Heart left ventricle (tissue), 13 donors: Measurements from ENCODE around the gene RNASE8.

Experiments used
- POLR2A ChIP-seq, 2 donors: fragments of 450-650 bp; IDR thresholded peaks; one replicate each; pipeline ENCODE4 v1.6.1; 2017; ENCODE audit warnings: antibody characterized with exemption in 2 of 2, mild to moderate bottlenecking in 2 of 2, moderate library complexity in 2 of 2
- TF ChIP-seq, protein P1 (sequence below), 12 donors: fragments of 200-600 bp; sonication (generic) in 4 of 12; IDR thresholded peaks; one replicate each; pipeline versions ENCODE4 v1.5.0 to v1.8.0; 2018 to 2022; ENCODE audit warnings: antibody characterized with exemption in 12 of 12, mild to moderate bottlenecking in 5 of 12
- donor health status: ischemic (EF 13 %, LVEDD 7.1; RV severe dilation, severe dysfunction).
- donor health status: DM: no; HTN: yes; CAD: no.
- donor health status: DM: no; HTN: no; CAD: no.
- donor health status: ischemic (EF 25% LVEDD 6.9; RV normal size, moderate dysfunction).
- donor health status: ischemic (EF 25% LVEDD 5.7; RV mildly dilated, moderate dysfunction).
- donor health status: ischemic (EF 35%, LVEDD 5.7; RV mildly dilated, moderate dysfunction).
- donor health status: nonischemic (EF 11% LVEDD 7.7; RV severe dilation, severe dysfunction).
- donor health status: DM: yes; HTN: yes; CAD: no.
- donor health status: PGD.
- donor health status: ischemic (EF 29% LVEDD 5.4; RV normal size, mild dysfunction).
- donor health status: nonischemic (EF 23%, LVEDD 6.1; RV moderate dilation, normal function).

DNA sequence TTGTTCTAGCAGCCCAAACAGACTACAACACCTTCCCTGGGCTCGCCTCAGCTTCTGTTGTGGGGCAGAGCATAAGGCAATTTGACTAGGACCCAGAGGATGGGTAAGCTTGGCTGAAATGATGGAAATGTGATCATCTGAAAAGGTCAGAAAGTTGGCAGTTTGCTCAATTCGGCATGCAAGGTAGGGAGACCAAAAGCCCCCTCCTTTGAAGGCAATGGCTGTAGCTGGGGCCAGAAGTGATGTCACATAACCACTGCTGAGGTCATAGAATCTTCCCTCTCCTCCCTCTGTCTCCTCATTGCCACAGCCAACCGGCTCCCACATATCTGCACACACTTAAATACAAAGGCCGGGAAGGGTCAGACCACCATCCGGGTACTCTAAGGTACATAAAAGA is 27.7 kb upstream of the RNASE8 start, which contains the start of gene TPPP2:
- TF ChIP-seq, protein P1, sequence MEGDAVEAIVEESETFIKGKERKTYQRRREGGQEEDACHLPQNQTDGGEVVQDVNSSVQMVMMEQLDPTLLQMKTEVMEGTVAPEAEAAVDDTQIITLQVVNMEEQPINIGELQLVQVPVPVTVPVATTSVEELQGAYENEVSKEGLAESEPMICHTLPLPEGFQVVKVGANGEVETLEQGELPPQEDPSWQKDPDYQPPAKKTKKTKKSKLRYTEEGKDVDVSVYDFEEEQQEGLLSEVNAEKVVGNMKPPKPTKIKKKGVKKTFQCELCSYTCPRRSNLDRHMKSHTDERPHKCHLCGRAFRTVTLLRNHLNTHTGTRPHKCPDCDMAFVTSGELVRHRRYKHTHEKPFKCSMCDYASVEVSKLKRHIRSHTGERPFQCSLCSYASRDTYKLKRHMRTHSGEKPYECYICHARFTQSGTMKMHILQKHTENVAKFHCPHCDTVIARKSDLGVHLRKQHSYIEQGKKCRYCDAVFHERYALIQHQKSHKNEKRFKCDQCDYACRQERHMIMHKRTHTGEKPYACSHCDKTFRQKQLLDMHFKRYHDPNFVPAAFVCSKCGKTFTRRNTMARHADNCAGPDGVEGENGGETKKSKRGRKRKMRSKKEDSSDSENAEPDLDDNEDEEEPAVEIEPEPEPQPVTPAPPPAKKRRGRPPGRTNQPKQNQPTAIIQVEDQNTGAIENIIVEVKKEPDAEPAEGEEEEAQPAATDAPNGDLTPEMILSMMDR (IDR thresholded peaks at IDR 0.05), result no peak
- TF ChIP-seq POLR2A (IDR thresholded peaks at IDR 0.05), result no peak
